Activated CD4-positive, alpha-beta T cell treated with anti-CD3 and anti-CD28 coated beads for 36 hours (primary cell): ENCODE data around the gene CLC. TPM values are rescaled to one million over a fixed set of nuclear protein-coding genes. Genes with fewer than 3 reads are reported as not detected.
A peak's percentile ranks its signal among the peaks of the same experiment; 100 is the strongest.

Source experiments
- ATAC-seq: fragments of 200-7000 bp; cut with Tn5 transposase; one replicate; pipeline ENCODE4 v1.10.0; 2021; ENCODE audit warnings: mild to moderate bottlenecking, moderate library complexity
- CTCF ChIA-PET: fragments of 350-600 bp; sonication (Branson Sonifier 250); formaldehyde crosslinking; loops from one replicate; lab custom pipeline; 2021; ENCODE audit warnings: antibody characterized with exemption; lab: Charles Lee
- POLR2A ChIA-PET: fragments of 350-600 bp; sonication (Branson Sonifier 250); formaldehyde crosslinking; loops from one replicate; lab custom pipeline; 2021; ENCODE audit warnings: antibody characterized with exemption, inconsistent platforms; lab: Charles Lee
- DNase-seq: peaks from one replicate; pipeline ENCODE4 v3.0.0-alpha.2; 2020
- H3K27ac Mint-ChIP-seq: one replicate; pipeline ENCODE4 v1.8.0; 2021; ENCODE audit warnings: mixed read lengths
- H3K27me3 Mint-ChIP-seq: one replicate; pipeline ENCODE4 v1.8.0; 2021; ENCODE audit warnings: mixed read lengths
- H3K36me3 Mint-ChIP-seq: one replicate; pipeline ENCODE4 v1.8.0; 2021; ENCODE audit warnings: low read depth, mixed read lengths
- H3K4me1 Mint-ChIP-seq: one replicate; pipeline ENCODE4 v1.8.0; 2021; ENCODE audit warnings: mixed read lengths
- H3K4me3 Mint-ChIP-seq: one replicate; pipeline ENCODE4 v1.8.0; 2021; ENCODE audit warnings: mild to moderate bottlenecking, moderate library complexity, mixed read lengths
- H3K9me3 Mint-ChIP-seq: one replicate; pipeline ENCODE4 v1.8.0; 2021; ENCODE audit warnings: low read depth, mixed read lengths
- intact Hi-C, 2 experiments: fragments of 100-400 bp; cut with DNase I in 1 of 2; cut with micrococcal nuclease in 1 of 2; formaldehyde crosslinking; loops; one replicate each; pipeline versions ENCODE4 v1.14.2 to v1.15.1; 2022 to 2024; cut with DNase I, micrococcal nuclease
- total RNA-seq, 2 experiments: library from RNA; stranded (reverse); gene quantifications; one replicate each; pipeline ENCODE4 v1.2.3, GENCODE V29; 2021

Gene CLC
- total RNA-seq, 2 experiments from 2014 or later = 0.40 TPM; not detected in 1

DNA sequence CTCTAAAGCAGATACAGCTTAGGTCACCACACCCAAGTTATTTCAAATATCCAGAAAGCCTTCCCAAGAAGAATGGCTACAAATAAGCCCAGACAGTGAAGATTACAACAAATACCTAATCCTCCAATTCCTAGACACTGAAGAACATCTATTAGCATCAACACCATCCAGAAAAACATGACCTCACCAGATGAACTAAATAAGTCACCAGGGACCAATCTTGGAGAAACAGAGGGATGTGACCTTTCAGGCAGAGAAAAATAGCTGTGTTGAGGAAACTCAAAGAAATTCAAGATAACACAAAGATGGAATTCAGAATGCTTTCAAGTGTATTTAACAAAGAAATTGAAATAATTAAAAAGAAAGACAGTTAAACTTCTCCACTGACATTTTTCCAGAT lies 15.0 kb upstream of the CLC start:
- no peak for DNase-seq
- ChIA-PET POLR2A (no interaction called here), CTCF (interaction anchor here (0.7 kb wide), 1 partner anchor 55 kb away, joined by 3 read pairs; no protein-coding TSS in a partner anchor)
- intact Hi-C loops = no loop called here
- ATAC-seq = no peak
- Mint-ChIP-seq H3K36me3 (no peaks in the 10 kb centered on the region), H3K4me1 (no peaks in the 10 kb centered on the region), H3K27me3 (peaks cover 19% of the 10 kb centered on the region), H3K4me3 (no peak overlapping the region), H3K9me3 (no peaks in the 10 kb centered on the region), H3K27ac (no peak overlapping the region)

DNA sequence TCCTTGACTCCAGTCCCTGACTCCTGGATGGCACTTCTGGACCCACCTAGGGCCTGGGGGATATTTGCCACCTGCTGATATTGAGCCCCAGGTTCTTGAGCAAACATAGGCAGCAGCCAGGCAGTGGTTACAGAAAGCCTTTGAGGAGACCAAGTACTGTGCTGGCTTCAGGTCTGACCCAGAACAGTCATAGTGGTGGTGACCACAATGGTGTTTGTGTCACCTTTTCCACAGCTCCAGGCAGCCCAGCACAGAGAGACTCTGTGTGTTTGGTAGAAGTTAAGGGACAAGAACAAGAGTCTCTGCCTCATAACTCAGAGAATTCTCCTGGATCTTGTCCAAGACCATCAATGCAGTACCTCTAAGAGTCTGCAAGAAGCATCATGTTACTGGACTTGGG lies 14.6 kb upstream of the CLC start:
- no peaks in the 10 kb centered on the region for H3K36me3 Mint-ChIP-seq
- peak; percentile 72 for ATAC-seq
- CTCF ChIA-PET = no interaction called here

DNA sequence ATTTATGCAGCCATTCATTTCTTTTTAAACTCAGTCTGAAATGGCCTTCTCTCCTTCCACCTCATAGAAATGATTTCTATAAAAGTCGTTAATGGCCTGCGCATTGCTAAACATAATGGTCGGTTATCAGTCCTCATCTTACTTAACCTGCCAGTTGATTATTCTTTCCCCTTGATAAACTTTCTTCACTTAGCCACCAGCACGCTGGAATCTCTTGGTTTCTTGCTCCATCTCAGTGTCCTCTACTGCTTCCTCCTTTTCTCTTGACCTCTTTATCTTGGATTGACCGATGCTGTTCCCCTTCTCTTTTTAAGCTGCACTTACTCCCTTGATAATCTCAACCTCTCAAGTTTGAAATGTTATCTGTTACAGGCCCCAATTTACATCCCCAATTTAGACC lies 12.2 kb upstream of the CLC start:
- Mint-ChIP-seq H3K27me3 (peaks cover 21% of the 10 kb centered on the region), H3K9me3 (no peaks in the 10 kb centered on the region), H3K4me1 (no peaks in the 10 kb centered on the region), H3K27ac (no peak overlapping the region), H3K36me3 (no peaks in the 10 kb centered on the region), H3K4me3 (no peak overlapping the region)
- ATAC-seq (no peak), DNase-seq (no peak)
- ChIA-PET CTCF (interaction anchor here (0.7 kb wide), 1 partner anchor 80 kb away, joined by 3 read pairs; no protein-coding TSS in a partner anchor), POLR2A (no interaction called here)
- intact Hi-C loops = no loop called here

More for the DNA sequence above, 14.6 kb upstream of the CLC start:
- no peaks in the 10 kb centered on the region for H3K4me1 Mint-ChIP-seq
- H3K27me3 Mint-ChIP-seq = peaks cover 18% of the 10 kb centered on the region
- H3K27ac Mint-ChIP-seq = no peak overlapping the region
- POLR2A ChIA-PET = no interaction called here
- H3K4me3 Mint-ChIP-seq = no peak overlapping the region
- DNase-seq = peak; percentile 38
- intact Hi-C loops = no loop called here
- no peaks in the 10 kb centered on the region for H3K9me3 Mint-ChIP-seq

DNA sequence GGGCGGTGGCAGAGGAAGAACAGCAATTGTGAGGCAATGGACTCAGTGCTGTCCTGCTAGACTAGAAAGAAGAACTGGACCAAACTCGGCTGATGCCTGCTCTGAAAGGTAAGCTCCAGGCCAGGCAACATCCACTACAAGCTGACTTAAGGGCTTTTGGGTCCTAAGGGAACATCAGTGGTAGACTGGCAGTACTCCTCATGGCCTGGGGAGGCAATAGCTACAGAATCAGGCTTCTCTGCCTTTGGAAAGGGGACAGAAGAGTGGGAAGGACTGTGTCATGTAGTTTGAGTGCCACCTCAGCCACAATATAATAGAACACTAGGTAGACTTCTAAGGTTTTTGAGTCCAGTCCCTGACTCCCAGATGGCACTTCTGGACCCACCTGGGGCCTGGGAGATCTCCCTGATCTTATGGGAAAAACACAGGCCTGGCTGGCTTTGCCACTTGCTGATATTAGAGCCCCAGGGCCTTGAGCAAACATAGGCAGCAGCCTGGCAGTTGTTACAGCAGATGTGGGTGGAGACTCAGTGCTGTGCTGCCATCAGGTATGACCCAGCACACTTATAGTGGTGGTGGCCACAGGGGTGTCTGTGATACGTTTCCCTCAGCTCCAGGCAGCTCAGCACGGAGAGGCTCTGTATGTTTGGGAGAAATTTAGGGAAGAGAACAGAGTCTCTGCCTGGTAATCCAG lies 9.2 kb upstream of the CLC start:
- ChIA-PET CTCF (no interaction called here), POLR2A (no interaction called here)
- Mint-ChIP-seq H3K4me3 (no peak overlapping the region), H3K27ac (no peak overlapping the region), H3K9me3 (no peaks in the 10 kb centered on the region), H3K4me1 (no peaks in the 10 kb centered on the region), H3K27me3 (peaks cover 32% of the 10 kb centered on the region), H3K36me3 (no peaks in the 10 kb centered on the region)
- DNase-seq = no peak
- intact Hi-C loops = no loop called here
- ATAC-seq = no peak

DNA sequence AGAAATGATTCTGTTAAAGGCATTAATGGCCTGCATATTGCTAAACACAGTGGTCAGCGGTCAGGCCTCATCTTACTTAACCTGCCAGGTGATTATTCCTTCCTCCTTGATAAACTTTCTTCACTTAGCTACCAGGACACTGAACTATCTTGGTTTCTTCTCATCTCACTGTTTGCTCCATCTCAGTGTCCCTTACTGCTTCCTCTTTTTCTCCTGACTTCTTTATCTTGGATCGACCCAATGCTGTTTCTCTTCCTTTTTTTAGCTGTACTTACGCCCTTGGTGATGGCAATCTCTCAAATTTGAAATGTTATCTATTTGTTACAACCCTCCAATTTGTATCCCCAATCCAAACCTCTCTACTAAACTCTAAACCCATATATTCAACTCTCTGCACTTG lies 7.8 kb upstream of the CLC start:
- ATAC-seq (no peak), DNase-seq (no peak)
- CTCF ChIA-PET = no interaction called here
- intact Hi-C loops = no loop called here
- POLR2A ChIA-PET = no interaction called here
- H3K4me3 Mint-ChIP-seq = no peak overlapping the region
- peaks cover 32% of the 10 kb centered on the region for H3K27me3 Mint-ChIP-seq
- H3K36me3 Mint-ChIP-seq = no peaks in the 10 kb centered on the region
- no peaks in the 10 kb centered on the region for H3K9me3 Mint-ChIP-seq
- H3K27ac Mint-ChIP-seq = no peak overlapping the region
- H3K4me1 Mint-ChIP-seq = peaks cover 5% of the 10 kb centered on the region

DNA sequence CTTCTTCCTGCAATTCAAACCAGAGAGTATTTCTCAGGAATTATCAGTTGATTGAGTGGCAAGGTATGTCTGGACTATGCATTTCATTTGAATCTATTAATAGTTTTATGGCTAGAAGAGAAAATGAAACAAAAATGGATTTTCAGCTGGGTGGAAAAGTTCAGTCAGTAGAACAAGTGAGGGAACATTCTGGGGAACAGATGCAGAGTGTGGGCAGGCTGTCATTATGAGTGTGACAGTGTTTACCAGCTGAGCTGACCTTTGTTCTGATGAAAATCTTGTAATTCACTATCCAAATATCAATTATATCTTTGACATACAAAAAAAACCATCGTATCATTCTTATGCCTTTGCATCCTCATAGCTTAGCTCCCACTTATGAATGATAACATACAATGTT lies 2.6 kb upstream of the CLC start:
- ATAC-seq (peak; percentile 57), DNase-seq (peak; percentile 43)
- Mint-ChIP-seq H3K4me3 (no peak overlapping the region), H3K9me3 (no peaks in the 10 kb centered on the region), H3K27ac (peak overlapping the region; percentile 51), H3K27me3 (peaks cover 15% of the 10 kb centered on the region), H3K4me1 (peaks cover 24% of the 10 kb centered on the region), H3K36me3 (no peaks in the 10 kb centered on the region)
- intact Hi-C loops = no loop called here
- ChIA-PET POLR2A (no interaction called here), CTCF (interaction anchor here (0.7 to 0.8 kb wide), 3 partner anchors 11 to 242 kb away, joined by 3 read pairs; no protein-coding TSS in a partner anchor)

DNA sequence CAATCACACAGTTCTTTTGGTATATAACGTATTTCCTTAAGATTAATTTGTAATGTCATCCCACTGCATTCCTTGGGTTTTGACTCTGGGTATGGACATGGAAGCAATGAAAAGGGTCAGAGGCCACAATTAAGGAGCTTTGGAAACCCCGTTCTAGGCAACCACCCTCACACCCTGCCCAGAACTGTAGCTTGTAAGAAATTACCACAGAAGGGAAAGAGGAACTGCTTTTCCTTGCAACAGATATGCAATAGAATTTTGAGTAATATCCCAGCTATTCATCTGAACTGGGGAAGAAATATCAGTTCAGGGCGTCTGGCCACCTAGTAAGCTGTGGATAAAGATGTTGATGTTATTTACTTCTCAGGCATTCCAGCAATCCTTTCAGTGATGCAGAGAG lies 985 bp upstream of the CLC start:
- Mint-ChIP-seq H3K4me1 (peaks cover 24% of the 10 kb centered on the region), H3K27ac (no peak overlapping the region), H3K9me3 (no peaks in the 10 kb centered on the region), H3K4me3 (no peak overlapping the region), H3K27me3 (peaks cover 13% of the 10 kb centered on the region), H3K36me3 (no peaks in the 10 kb centered on the region)
- no peak for ATAC-seq
- POLR2A ChIA-PET = no interaction called here
- DNase-seq = no peak
- intact Hi-C loops = no loop called here
- CTCF ChIA-PET = interaction anchor here (0.6 to 0.7 kb wide), 2 partner anchors 1025 to 1209 kb away, joined by 3 read pairs; no protein-coding TSS in a partner anchor

DNA sequence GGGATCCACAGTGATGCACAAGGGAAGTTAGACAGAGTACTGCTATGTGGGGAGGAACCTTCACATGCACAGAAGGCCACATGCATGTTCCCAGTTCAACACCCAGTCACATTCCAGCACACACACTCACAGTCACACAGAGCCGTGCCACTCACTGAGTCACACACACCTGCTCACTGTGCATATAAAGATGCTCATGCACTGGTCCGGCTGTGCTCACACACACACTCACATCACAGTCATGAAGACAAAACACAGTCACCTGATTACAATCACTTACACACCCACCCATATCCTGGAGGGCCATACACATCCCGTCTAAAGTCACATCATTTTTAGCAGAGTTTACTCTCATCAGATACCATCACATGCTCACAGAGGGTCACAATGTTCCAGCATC lies 478 bp downstream of the CLC start:
- DNase-seq = peak; percentile 13
- Mint-ChIP-seq H3K36me3 (no peaks in the 10 kb centered on the region), H3K9me3 (no peaks in the 10 kb centered on the region), H3K4me3 (no peak overlapping the region), H3K27ac (no peak overlapping the region), H3K27me3 (peaks cover 2% of the 10 kb centered on the region), H3K4me1 (peaks cover 24% of the 10 kb centered on the region)
- ChIA-PET CTCF (no interaction called here), POLR2A (no interaction called here)
- peak; percentile 80 for ATAC-seq
- intact Hi-C loops = loop anchor here in 1 of 2 experiments (2.0 kb wide), 1 partner anchor 59 kb away; no protein-coding TSS in a partner anchor

DNA sequence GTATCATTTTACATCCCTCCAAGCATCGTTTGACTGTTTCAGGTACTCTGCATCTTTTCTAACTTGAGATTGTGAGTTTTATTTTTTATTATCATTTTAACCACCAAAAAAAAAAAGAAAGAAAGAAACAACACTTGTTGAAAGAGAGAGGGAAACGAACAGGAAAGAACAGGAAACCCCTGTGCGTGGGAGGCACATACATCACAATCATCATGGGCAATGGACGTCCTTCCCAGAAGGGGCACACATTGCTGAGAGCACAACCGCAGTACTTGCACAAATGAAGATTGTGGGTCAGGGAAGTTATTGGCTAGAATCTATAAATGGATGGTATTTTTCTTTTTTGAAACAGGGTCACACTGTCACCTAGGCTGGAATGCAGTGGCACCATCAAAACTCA lies 1.7 kb downstream of the CLC start:
- ChIA-PET POLR2A (no interaction called here), CTCF (no interaction called here)
- Mint-ChIP-seq H3K4me1 (peaks cover 21% of the 10 kb centered on the region), H3K4me3 (no peak overlapping the region), H3K9me3 (no peaks in the 10 kb centered on the region), H3K27ac (no peak overlapping the region), H3K27me3 (peaks cover 2% of the 10 kb centered on the region), H3K36me3 (no peaks in the 10 kb centered on the region)
- intact Hi-C loops = loop anchor here in 1 of 2 experiments (2.0 kb wide), 1 partner anchor 57 kb away; no protein-coding TSS in a partner anchor
- DNase-seq = peak; percentile 39
- ATAC-seq = no peak

DNA sequence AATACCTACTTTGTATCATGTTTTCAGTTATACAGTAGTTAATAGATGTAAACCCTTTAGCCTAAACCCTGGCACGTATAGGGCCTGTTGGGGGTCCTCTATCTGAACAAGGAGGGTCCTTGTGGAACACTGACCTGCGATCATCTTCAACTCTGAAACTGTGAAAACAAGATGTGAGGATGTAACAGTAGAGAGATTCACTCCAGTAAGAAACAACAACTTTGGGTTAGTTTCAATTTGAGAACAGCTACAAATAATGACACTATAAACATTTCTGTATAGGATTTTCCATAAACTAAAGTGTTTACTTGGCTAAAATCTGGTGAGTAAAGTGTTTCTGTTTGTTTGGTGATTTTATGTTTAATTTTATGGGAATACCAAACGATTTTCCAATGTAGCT lies 2.1 kb downstream of the CLC start:
- DNase-seq (no peak), ATAC-seq (no peak)
- no peaks in the 10 kb centered on the region for H3K9me3 Mint-ChIP-seq
- H3K4me3 Mint-ChIP-seq = no peak overlapping the region
- POLR2A ChIA-PET = no interaction called here
- peaks cover 2% of the 10 kb centered on the region for H3K27me3 Mint-ChIP-seq
- CTCF ChIA-PET = interaction anchor here (0.5 kb wide), 1 partner anchor 805 kb away, joined by 4 read pairs; the partner anchor contains the start of genes MRPS12 and SARS2
- no peak overlapping the region for H3K27ac Mint-ChIP-seq
- intact Hi-C loops = loop anchor here in 1 of 2 experiments (2.0 kb wide), 1 partner anchor 57 kb away; no protein-coding TSS in a partner anchor
- H3K4me1 Mint-ChIP-seq = peaks cover 19% of the 10 kb centered on the region
- H3K36me3 Mint-ChIP-seq = no peaks in the 10 kb centered on the region

DNA sequence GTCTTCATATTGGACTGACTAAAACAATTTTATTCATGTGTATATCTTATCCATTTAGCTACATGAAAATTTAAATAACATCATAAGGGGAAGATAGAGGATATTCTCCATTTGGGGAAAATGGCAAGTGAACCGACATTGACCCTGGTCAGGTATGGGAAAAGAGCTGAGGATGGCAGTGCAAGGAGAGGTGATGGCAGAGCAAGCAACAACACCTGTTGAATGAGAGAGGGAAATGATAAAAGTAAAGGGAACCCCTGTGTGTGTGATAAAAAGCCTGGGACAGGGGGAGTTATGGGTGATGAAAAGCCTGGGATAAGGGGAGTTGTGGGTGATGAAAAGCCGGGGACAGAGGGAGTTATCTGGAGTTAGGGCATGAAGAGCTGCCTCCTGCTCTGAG lies 4.0 kb downstream of the CLC start:
- H3K27ac Mint-ChIP-seq = no peak overlapping the region
- no peak overlapping the region for H3K4me3 Mint-ChIP-seq
- DNase-seq = no peak
- H3K9me3 Mint-ChIP-seq = no peaks in the 10 kb centered on the region
- intact Hi-C loops = no loop called here
- ATAC-seq = no peak
- peaks cover 3% of the 10 kb centered on the region for H3K27me3 Mint-ChIP-seq
- POLR2A ChIA-PET = no interaction called here
- CTCF ChIA-PET = interaction anchor here (0.8 kb wide), 1 partner anchor 177 kb away, joined by 3 read pairs; no protein-coding TSS in a partner anchor
- H3K36me3 Mint-ChIP-seq = no peaks in the 10 kb centered on the region
- H3K4me1 Mint-ChIP-seq = peaks cover 11% of the 10 kb centered on the region

DNA sequence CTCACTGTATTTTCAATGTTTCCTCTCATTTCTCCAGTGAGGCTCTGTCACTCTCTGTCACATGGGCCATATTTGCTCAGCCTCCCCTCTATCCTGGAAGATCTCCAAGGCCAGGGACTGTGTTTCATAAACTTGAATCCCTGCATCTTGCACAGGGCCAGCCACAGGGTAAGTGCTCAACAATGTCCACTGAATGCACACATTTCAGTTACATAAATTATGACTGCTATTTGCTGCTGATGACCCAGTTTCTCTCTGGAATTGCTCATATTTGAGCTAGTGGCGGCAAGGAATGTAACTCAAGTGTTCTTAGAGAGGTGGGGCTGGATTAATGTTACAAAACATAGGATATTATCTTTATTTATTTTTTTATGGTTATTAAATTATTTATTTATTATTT lies 6.1 kb downstream of the CLC start:
- Mint-ChIP-seq H3K4me3 (no peak overlapping the region), H3K9me3 (no peaks in the 10 kb centered on the region), H3K4me1 (peaks cover 8% of the 10 kb centered on the region), H3K27ac (no peak overlapping the region), H3K36me3 (no peaks in the 10 kb centered on the region), H3K27me3 (peaks cover 8% of the 10 kb centered on the region)
- DNase-seq (no peak), ATAC-seq (no peak)
- CTCF ChIA-PET = interaction anchor here (0.7 kb wide), 1 partner anchor 31 kb away, joined by 3 read pairs; no protein-coding TSS in a partner anchor
- intact Hi-C loops = no loop called here
- POLR2A ChIA-PET = no interaction called here
